ENCODE measurements around the gene RAB8A.
"Not testable (repeated sequence)": the region's sequence is repeated elsewhere in the genome, so short reads cannot be mapped to it uniquely, and the experiment has no call there.

RAB8A gene

DNA sequence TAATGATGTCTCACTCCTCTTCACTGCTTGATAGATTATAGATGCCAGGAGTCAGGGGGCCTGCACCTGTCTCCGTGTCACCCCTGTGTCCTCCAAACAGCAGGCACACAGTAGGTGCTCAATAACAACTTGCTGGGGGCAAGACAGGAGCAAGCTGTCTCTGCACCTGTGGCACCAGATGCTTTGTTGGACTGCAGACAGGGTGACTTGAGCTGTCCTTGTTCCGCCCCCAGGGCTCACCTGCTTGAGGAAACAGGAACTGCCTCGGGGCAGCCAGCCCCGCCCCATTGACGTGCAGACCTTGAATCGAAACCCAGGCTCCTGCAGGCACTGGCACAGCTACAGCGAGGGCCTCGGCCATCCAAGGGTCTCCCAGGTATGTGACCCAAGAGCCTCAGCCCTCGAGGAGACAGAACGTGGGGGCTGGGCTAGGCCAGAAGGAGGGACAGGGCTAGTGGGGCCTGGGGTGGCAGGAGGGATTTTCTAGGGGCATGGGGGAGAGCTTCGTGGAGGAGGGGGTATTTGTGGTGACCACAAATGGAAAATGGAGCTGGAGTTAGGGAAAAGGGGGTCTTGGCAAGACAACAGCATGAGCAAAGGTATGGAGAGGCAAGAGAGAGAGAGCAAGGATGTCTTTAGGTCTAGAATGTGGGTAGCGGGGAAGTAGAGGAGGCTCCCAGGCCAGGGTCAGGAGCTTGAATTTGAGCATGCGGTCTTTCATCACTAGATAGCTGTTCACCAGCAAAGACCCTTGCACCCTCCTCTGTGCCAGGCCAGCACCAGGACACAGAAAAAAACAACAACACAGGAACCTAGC is 31.9 kb downstream of the RAB8A start, which contains the start of gene HSH2D:
TSS of gene HSH2D (plus strand) at position 287 of the 817 bp plus-strand sequence. CDS start 5,066 bp downstream, outside the sequence.
- peak; percentile 52 for DNase-seq

- DNase-seq = no peak
These were observed 32.5 kb downstream of the RAB8A start for GRCh38 chr19:16144216-16144581.

DNA sequence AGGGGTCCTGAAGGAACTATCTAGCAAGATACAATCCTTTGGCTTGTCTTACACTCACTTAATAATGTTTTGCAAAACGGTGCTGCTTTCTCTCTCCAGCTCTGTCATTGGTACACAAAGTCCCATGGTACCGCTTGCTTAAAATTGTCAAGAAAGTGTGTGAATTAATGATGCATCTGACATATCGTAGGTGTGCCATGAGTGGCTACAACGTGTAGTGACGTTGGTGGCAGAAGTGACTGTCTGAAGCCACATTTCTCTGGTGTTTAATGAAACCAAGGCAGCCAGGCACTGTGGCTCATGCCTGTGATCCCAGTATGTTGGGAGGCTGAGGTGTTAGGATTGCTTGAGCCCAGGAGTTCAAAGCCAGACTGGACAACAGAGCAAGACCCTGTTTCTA is 34.4 kb downstream of the RAB8A start:
- DNase-seq = no peak

DNA sequence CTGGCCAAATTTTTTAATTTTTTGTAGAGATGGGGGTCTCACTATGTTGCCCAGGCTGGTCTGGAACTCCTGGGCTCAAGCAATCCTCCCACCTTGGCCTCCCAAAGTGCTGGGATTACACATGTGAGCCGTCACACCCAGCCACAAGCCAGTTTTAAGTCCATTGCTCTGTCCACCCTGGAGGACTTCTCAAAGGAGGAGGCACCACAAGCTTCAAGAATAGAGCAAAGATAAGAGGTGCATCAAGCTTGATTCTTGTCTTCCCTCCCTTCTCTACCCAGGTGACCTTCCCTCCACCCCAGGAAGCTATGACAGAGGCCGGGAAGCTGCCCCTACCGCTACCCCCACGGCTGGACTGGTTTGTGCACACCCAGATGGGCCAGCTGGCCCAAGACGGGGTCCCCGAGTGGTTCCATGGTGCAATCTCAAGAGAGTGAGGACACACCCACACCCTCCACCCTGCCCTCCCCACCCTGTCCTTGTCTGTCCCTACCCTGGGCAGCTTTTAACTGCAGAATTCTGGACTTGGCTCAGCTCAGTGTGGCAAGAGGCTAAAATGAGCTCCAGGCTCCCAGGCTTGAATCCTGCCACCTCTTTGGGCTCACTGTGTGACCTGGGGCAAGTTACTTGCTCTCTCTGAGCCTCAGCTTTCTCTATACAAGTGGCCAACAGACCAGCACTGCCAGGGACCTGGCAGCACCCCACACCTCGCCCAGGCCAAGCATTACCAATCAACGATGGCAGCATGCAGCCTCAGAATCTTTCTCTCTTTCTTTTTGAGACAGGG is 36.9 kb downstream of the RAB8A start:
- no peak for DNase-seq

GRCh38 chr19:16153582-16154336 is 42.1 kb downstream of the RAB8A start:
- no peak for DNase-seq

GRCh38 chr19:16154557-16154956 is 42.9 kb downstream of the RAB8A start:
- DNase-seq = no peak

DNA sequence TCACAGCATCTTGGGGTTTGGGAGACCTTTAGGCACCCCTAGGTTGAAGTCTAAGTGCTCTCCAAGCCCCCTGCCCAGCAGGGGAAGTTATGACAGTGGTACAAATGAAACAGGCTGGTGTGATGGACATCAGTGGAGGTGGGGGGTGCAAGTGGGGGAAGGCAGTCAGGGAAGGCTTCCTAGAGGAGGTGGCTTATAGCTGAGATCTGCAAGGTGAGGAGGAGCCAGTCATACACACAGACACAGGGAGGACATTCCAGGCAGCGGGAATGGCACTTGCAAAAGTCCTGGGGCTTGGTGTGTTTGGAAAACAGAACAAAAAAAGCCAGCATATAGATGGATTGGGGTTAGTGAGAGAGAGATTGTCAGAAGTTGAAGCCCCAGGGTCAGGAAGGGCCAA is 43.4 kb downstream of the RAB8A start:
- no peak for DNase-seq

GRCh38 chr19:16156904-16157303 is 45.2 kb downstream of the RAB8A start:
- DNase-seq = no peak

GRCh38 chr19:16157601-16158000 is 45.9 kb downstream of the RAB8A start:
- no peak for DNase-seq

DNA sequence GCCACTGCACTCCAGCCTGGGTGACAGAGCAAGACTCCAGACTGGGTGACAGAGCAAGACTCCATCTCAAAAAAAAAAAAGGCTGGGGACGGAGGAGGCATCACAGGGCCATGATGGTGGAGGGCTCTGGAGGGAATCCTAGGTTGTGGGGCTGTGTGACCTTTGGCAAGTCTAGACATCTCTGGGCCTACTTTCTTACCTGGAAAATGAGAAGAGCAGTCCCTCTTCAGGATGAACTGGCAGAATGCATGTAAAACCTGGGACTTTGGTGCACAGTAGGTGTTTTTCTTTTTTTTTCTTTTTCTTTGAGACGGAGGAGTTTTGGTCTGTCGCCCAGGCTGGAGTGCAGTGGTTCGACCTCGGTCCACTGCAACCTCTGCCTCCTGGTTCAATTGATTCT is 48.0 kb downstream of the RAB8A start:
- no peak for DNase-seq

DNA sequence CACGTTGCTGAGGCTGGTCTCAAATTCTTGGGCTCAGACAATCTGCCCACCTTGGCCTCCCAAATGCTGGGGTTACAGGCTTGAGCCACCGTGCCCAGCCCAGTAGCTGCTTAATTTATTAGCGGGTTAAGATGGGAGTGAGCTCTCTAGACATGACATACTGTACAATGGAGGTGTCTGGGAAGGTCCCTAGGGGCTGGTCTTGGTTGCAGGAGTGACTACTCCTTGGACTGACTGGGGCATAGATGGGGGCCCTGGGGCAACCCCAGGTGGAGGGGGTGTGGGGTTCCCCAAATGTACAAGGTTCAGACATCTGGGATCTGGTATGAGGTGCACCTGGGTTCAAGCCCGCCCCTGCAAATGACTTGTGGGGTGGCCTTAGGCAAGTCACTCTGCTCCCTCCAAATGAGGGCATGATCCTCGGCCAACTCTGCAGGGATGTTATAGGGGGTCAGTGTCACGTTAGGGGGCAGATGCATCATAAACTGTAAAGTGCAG is 48.8 kb downstream of the RAB8A start:
- DNase-seq = no peak

DNA sequence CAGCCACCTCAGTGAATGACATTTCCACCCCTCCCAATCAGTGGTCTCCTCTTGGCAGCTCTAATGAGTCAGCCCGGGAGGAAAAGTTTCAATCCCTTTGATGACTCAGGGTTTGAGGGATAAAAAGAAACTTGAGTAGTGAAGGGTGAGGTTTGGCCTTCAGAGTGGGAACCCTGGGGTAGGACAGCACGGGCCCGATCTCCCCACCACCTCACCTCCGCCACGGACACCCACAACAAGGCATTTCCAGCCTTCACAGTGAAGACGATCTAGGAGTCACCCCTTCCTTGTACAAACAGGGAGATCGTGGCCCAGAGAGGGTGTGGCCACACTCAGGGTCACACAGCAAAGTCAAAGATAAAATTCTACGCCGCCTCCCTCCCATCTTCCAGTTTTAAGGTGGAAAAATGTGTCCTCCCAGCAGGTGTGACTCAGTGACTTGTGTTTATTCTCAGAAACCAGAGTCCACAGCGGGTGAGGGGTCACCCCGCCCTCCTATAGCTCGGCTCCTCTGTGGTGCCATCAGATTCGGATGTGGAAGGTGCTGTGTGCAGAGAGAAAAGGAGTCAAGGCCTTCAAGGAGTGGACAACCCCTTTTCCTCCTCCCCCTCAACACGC is 49.4 kb downstream of the RAB8A start:
- DNase-seq = peak; percentile 72

- DNase-seq = no peak
These were observed 50.2 kb downstream of the RAB8A start for GRCh38 chr19:16161840-16162239.

- DNase-seq = no peak
These were observed 52.7 kb downstream of the RAB8A start for GRCh38 chr19:16164222-16164890.

GRCh38 chr19:16166417-16166816 is 54.7 kb downstream of the RAB8A start:
- DNase-seq = no peak

GRCh38 chr19:16167055-16167454 is 55.4 kb downstream of the RAB8A start:
- DNase-seq = no peak

- DNase-seq = peak; percentile 63
These were observed 56.9 kb downstream of the RAB8A start for GRCh38 chr19:16168465-16169081.

- no peak for DNase-seq
These were observed 58.4 kb downstream of the RAB8A start for GRCh38 chr19:16170134-16170533.

DNA sequence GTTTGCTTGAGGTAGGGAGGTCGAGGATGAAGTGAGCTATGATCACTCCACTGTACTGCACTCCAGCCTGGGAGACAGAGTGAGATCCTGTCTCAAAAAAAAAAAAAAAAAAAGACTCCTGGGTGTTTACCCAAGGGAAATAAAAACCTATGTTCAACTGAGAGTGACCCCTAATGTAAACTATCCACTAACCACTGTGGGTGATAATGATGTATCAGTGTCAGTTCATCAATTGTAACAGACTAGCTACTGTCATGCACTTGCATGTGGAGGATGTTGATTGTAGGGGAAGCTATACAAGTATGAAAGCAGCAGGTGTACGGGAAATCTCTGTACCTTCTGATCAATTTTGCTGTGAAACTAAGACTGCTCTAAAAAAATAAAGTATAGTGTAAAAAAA is 64.3 kb downstream of the RAB8A start:
- no peak for DNase-seq

- not testable (repeated sequence) for DNase-seq
These were observed 67.2 kb downstream of the RAB8A start for GRCh38 chr19:16178866-16179265.

GRCh38 chr19:16180611-16181010 is 68.9 kb downstream of the RAB8A start:
- no peak for DNase-seq
